NCI-H748 (cell line): ENCODE measurements around the gene CHCHD1.
"Not testable (repeated sequence)": the region's sequence is repeated elsewhere in the genome, so short reads cannot be mapped to it uniquely, and the experiment has no call there.

Source experiments
- DNase-seq: peaks from one replicate; lab custom pipeline; 2025; ENCODE audit not compliant: unreplicated experiment; lab: John Stamatoyannopoulos, UW

CHCHD1 gene

DNA sequence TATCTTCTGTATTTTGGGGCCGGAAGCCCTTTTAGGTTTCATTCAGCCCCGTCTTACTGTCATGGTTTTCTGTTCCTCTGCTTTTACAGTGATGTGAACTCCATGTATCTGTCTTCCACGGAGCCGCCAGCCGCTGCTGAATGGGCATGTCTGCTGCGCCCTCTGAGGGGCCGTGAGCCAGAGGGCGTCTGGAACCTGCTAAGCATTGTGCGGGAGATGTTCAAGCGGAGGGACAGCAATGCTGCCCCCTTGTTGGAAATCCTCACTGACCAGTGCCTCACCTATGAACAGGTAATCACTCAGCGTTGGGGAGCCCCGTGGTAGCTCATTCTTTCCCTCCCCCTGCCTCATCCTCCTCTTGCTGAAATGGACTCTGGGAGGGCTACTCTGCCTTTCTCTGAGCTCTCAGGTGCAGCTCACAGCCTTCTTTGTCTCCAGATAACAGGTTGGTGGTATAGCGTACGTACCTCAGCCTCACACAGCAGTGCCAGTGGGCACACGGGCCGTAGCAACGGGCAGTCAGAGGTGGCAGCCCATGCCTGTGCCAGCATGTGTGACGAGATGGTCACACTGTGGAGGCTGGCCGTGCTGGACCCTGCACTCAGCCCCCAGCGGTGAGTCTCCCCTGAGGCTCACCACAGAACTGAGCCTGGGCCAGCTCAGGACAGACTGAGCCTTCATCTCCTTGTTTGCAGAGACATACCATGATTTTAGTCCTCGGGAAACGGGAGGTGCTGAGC lies 9.2 kb downstream of the CHCHD1 start:
- no peak for DNase-seq

DNA sequence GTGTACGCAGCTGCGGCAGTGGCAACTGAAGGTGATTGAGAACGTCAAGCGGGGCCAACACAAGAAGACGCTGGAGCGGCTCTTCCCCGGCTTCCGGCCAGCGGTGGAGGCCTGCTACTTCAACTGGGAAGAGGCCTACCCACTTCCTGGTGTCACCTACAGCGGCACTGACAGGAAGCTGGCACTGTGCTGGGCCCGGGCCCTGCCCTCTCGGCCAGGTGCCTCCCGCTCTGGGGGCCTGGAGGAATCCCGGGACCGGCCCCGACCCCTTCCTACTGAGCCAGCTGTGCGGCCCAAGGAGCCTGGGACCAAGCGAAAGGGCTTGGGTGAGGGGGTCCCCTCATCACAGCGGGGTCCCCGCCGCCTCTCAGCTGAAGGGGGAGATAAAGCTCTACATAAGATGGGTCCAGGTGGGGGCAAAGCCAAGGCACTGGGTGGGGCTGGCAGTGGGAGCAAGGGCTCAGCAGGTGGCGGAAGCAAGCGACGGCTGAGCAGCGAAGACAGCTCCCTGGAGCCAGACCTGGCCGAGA lies 10.1 kb downstream of the CHCHD1 start:
- DNase-seq: no peak

DNA sequence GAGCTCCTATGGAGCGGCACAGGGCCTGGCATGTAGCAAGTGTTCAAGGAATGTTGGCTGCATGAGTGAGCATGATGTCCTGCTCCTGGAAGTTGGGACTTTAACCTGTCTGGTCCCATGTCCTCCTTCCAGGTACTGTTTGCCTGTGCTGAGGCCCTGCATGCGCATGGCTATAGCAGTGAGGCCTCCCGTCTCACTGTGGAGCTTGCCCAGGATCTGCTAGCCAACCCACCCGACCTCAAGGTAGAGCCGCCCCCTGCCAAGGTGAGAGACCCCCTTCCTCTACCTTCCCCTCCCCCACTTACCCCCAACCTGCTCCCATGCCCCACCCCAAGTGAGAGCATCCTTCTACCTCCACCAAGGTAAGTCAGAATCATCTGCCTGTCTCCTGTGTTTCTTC lies 11.6 kb downstream of the CHCHD1 start:
- DNase-seq: no peak

- not testable (repeated sequence) for DNase-seq
Measured at GRCh38 chr10:73795491-73795890, 13.6 kb downstream of the CHCHD1 start.

GRCh38 chr10:73796035-73796434 lies 14.2 kb downstream of the CHCHD1 start:
- DNase-seq: not testable (repeated sequence)

- no peak for DNase-seq
Measured at GRCh38 chr10:73796766-73797165, 14.9 kb downstream of the CHCHD1 start.

- DNase-seq: no peak
Measured at GRCh38 chr10:73797324-73798025, 15.6 kb downstream of the CHCHD1 start.

DNA sequence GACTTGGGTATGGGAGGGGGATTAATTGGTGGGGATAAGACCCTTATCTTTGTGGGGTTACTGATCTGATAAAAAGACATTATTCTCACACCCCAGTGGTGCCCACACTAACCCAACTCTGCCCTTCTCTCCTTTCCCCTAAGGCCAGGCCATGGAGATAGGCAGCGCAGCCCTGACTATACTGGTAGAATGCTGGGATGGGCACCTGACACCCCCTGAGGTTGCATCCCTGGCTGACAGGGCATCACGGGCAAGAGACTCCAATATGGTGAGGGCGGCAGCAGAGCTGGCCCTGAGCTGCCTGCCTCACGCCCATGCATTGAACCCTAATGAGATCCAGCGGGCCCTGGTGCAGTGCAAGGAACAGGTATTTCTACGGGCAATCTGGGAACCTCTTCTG lies 16.2 kb downstream of the CHCHD1 start:
- DNase-seq: no peak

DNA sequence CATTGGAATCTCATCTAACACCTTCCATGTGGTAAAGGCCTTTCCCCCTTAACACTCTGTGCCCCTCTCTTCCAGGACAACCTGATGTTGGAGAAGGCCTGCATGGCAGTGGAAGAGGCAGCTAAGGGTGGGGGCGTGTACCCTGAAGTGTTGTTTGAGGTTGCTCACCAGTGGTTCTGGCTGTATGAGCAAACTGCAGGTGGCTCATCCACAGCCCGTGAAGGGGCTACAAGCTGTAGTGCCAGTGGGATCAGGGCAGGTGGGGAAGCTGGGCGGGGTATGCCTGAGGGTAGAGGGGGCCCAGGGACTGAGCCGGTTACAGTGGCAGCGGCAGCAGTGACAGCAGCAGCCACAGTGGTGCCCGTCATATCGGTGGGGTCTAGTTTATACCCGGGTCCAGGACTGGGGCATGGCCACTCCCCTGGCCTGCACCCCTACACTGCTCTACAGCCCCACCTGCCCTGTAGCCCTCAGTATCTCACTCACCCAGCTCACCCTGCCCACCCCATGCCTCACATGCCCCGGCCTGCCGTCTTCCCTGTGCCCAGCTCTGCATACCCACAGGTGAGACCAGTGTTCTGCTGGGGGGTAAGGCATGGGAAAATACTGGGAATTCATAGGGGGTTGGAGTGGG lies 17.2 kb downstream of the CHCHD1 start:
- no peak for DNase-seq

DNA sequence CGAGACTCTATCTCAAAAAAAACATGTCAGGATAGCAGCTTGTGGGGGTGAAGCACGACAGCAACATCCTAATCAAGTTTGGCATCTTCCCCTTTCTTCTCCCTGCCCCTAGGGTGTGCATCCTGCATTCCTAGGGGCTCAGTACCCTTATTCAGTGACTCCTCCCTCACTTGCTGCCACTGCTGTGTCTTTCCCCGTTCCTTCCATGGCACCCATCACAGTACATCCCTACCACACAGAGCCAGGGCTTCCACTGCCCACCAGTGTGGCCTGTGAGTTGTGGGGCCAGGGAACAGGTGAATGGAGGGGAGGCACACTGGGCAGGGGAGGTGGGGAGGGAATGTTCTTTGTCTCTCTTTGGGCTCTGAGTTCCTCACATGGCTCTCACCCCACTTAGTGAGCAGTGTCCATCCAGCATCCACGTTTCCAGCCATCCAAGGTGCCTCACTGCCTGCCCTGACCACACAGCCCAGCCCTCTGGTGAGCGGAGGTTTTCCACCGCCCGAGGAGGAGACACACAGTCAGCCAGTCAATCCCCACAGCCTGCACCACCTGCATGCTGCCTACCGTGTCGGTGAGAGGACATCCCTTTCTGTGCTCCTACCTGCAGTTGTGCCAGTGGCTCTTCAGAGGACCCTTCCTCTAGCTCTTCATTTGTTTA lies 18.2 kb downstream of the CHCHD1 start:
- DNase-seq: no peak

DNA sequence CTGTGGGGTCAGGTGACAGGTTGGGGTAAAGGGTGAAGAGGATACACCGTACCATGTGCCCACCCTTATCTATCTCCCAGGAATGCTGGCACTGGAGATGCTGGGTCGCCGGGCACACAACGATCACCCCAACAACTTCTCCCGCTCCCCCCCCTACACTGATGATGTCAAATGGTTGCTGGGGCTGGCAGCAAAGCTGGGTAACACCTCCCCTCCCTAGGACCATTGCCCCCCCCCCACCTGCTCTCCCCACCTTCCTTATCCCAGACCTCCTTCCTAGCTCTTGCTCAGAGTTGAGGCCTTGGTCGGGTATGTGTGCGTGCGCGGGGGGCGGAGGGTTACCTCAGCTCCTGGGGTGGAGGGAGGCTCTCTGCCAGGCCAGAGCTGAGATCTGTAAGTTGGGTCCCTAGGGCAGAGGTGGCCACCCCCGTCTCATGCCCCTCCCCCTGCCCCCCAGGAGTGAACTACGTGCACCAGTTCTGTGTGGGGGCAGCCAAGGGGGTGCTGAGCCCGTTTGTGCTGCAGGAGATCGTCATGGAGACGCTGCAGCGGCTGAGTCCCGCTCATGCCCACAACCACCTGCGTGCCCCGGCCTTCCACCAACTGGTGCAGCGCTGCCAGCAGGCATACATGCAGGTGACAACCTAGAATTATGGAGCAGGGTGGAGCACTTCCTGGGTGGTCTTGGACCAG lies 18.9 kb downstream of the CHCHD1 start:
- DNase-seq: no peak

GRCh38 chr10:73801253-73801590 lies 19.4 kb downstream of the CHCHD1 start:
- no peak for DNase-seq

DNA sequence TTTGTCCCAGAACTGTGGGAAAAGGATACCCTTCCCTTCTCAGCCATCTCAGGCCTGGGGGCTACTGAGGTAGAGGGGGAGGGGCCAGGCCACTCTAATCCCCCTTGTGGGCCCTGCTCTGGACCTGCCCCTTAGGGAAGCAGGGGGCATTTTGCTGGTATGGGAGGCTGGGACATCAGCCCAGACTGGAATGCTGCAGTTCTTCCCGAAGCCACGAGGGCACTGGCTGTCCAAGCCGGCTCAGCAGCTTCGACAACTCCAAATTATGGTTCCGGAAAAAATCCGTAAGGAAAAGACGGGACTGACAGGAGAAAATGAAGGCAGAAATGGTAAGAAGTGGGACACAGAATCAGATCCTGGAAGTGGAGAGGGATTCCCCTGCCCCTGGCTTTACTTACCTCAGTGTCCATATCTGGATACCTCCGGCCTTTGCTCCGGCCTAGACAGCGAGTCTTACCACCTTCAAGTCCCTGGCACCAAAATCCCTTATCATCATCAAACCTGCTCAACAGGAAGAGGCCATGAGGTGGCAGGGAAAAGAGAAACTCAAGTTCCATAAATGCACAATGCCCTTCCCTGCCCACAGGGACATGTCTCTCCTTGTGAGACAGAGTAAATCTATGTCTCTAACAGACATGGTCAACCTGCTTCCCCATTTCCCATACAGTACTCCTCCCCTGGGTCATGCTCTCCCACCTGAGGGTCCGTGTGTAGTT lies 20.6 kb downstream of the CHCHD1 start:
- no peak for DNase-seq

DNA sequence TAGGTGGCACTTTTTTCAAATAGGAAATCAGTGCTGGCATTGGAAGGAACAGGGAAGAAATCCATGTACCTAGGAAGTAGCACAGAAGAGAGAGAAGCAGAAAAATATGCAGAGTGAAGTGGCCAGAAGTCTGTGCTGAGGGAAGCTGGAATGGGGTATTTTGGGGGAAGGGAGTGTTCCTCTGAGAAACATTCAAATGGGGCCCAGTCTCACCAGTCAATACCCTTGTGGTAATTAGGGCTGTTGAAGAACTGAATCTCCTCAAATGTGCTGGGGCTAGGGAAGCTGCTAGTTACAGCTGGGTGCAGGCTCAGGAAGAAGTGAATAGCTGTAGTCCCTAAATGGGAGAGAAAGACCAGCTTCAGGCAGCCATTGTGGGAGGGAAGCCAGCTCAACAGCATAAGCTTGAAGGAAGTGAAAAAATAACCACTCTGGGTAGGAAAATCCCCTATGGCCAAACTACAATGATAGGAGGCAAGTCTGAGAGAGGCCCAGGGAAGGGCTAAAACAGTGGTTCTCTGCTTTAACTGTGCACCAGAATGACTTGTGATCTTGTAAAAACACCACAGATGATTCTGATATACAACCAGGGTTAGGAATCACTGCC lies 21.9 kb downstream of the CHCHD1 start:
- DNase-seq: no peak

DNA sequence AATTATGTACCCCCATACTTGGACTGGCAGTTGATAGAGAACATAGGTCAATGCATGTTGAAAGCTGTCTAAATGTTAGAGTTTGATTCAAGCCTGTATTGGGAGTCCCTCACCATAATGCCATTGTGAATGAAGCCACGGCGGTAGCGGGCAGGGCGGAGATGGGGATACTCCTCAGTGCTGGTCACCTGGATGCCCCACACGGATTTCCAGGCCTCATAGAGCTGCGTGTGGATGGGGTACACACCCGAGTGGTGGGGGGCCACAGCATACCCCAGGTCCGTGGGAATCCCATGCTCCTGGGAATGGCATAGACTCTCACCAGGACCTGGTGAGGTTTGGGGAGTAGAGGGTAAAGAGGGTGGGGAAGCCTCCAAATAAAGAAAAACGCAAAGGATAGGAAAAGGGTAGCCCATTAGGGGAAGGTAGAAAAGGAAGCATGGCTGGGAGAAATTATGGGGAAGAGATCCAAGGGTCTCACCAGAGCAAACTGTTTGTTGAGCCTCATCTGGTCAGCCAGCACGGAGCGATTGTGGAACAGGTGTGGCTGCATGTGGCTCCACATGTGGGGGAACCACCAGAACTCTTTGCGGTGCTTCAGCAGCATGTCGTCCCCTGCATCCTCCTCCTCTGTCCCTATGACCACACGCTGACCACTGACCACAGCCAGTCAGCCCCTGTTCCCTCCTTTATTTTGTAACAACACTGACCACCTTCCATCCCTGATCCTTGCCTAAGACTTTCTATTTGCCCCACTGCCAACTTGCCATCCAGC lies 24.5 kb downstream of the CHCHD1 start:
- no peak for DNase-seq

DNA sequence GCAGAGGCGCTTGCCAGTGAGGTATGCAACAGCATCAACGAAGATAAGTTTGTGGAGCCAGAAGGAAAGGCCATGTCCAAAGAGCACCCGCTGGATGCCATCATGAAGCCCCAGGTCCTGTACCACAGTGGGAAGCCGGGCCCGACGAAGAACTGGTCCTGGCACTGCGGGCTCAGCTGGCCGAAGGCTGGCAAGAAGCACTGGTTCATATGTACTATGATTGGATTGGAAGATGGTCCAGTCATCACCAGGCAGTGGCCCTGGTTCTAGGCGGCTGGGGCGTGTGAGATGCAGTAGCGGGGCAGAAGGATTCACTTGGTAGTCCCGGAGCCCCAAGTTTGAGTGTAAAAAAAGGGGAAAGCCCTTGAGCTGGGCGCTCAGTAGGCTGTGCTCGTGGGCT lies 25.6 kb downstream of the CHCHD1 start:
- DNase-seq: no peak

GRCh38 chr10:73808021-73808815 lies 26.4 kb downstream of the CHCHD1 start:
- no peak for DNase-seq

DNA sequence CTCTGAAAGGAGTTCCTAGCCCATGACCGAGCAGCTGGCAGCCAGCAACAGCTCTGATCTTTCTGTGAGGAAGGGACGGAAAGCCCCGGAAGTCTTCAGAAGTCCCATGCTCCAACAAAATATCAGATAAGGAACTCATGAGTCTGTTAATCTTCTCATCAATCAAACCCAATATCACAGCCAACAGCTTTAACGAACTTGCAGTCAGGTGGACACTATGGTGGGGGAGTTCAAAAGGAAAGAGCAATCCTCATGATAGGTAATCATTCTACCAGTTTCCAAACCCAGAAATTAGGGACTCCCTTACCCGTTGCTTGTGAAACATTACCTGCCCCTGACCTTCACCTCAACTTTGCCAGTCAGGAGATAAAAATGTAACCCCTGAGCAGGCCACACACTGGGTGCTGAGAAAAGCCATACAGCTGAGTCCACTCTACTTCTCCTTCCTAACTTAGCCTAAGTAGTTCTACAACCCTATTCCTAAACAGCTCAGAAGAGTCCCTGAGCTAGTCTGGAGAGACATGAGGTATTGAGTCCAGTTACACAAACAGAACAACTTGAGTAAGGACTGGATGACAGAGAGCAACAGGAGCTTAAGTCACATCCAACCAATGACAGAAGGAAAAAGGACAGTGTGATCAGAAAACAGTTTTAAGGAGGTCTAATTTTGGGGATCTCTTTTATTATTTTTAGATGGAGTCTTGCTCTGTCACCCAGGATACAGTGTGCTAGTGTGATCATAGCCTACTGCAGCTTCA lies 27.4 kb downstream of the CHCHD1 start:
- DNase-seq: no peak
